Brain microvascular endothelial cell (primary cell): ENCODE data around the gene FRS3.

Source experiments
- DNase-seq: peaks from one replicate; pipeline ENCODE4 v3.0.0-alpha.2; 2020
- H3K27ac ChIP-seq: fragments of 250-450 bp; sonication (Bioruptor Pico); 2 replicates; pipeline ENCODE4 v1.5.1; 2020; ENCODE audit warnings: mild to moderate bottlenecking, moderate library complexity
- H3K27me3 ChIP-seq: fragments of 250-450 bp; sonication (Bioruptor Pico); replicated peaks from 2 replicates; pipeline ENCODE4 v1.5.1; 2020; ENCODE audit warnings: mild to moderate bottlenecking
- H3K36me3 ChIP-seq: fragments of 250-450 bp; sonication (Bioruptor Pico); replicated peaks from 2 replicates; pipeline ENCODE4 v1.5.1; 2020; ENCODE audit warnings: mild to moderate bottlenecking
- H3K4me3 ChIP-seq: 2 replicates; pipeline ENCODE4 v1.5.1; 2011; ENCODE audit warnings: low read depth, mild to moderate bottlenecking, control low read depth, low read length, moderate library complexity
- CTCF ChIP-seq: IDR thresholded peaks from 2 replicates; pipeline ENCODE4 v1.5.1; 2011; ENCODE audit warnings: low read depth, mild to moderate bottlenecking, moderate library complexity, low read length, control low read depth, inconsistent platforms; ENCODE audit errors: missing control alignments
- in situ Hi-C: cut with HindIII; loops from 2 replicates; pipeline ENCODE4 v1.10.0; 2017; ENCODE audit warnings: low sequenced_read_pairs, low pct_ligation_motif_present

Gene FRS3

GRCh38 chr6:41744236-41744787 is 35.4 kb downstream of the FRS3 start:
- TF ChIP-seq CTCF, result no peak
- H3K27me3 ChIP-seq, result no peaks in the 10 kb centered on the region

GRCh38 chr6:41743406-41744235 is 36.1 kb downstream of the FRS3 start:
- TF ChIP-seq CTCF, result no peak
- in situ Hi-C loops, result no loop called here
- Histone ChIP-seq H3K36me3 (no peaks in the 10 kb centered on the region), H3K27ac (no peak overlapping the region), H3K4me3 (no peak overlapping the region), H3K27me3 (no peaks in the 10 kb centered on the region)
- no peak for DNase-seq

More at GRCh38 chr6:41744236-41744787, 35.4 kb downstream of the FRS3 start:
- DNase-seq, result no peak
- no peak overlapping the region for H3K27ac ChIP-seq
- no peak overlapping the region for H3K4me3 ChIP-seq
- in situ Hi-C loops, result no loop called here
- H3K36me3 ChIP-seq, result no peaks in the 10 kb centered on the region

- in situ Hi-C loops, result no loop called here
- H3K4me3 ChIP-seq, result no peak overlapping the region
- no peak for TF ChIP-seq CTCF
- no peaks in the 10 kb centered on the region for H3K27me3 ChIP-seq
- no peak for DNase-seq
- H3K36me3 ChIP-seq, result no peaks in the 10 kb centered on the region
- H3K27ac ChIP-seq, result no peak overlapping the region
Observed at GRCh38 chr6:41741625-41742490, 37.8 kb downstream of the FRS3 start.

- in situ Hi-C loops, result no loop called here
- Histone ChIP-seq H3K4me3 (no peak overlapping the region), H3K27ac (no peak overlapping the region), H3K36me3 (no peaks in the 10 kb centered on the region), H3K27me3 (no peaks in the 10 kb centered on the region)
- no peak for TF ChIP-seq CTCF
- DNase-seq, result no peak
Observed at GRCh38 chr6:41740366-41741162, 39.1 kb downstream of the FRS3 start.

- no peak for TF ChIP-seq CTCF
- Histone ChIP-seq H3K4me3 (no peak overlapping the region), H3K27me3 (no peaks in the 10 kb centered on the region), H3K36me3 (no peaks in the 10 kb centered on the region), H3K27ac (no peak overlapping the region)
- in situ Hi-C loops, result no loop called here
- DNase-seq, result no peak
Observed at GRCh38 chr6:41739041-41739440, 40.7 kb downstream of the FRS3 start.
